ENCODE measurements around the gene EIF3M. TPM values are rescaled to one million over a fixed set of nuclear protein-coding genes. Genes with fewer than 3 reads are reported as not detected.

Gene EIF3M
- total RNA-seq, 2 donors from 2014 or later: 244 to 362 TPM

DNA sequence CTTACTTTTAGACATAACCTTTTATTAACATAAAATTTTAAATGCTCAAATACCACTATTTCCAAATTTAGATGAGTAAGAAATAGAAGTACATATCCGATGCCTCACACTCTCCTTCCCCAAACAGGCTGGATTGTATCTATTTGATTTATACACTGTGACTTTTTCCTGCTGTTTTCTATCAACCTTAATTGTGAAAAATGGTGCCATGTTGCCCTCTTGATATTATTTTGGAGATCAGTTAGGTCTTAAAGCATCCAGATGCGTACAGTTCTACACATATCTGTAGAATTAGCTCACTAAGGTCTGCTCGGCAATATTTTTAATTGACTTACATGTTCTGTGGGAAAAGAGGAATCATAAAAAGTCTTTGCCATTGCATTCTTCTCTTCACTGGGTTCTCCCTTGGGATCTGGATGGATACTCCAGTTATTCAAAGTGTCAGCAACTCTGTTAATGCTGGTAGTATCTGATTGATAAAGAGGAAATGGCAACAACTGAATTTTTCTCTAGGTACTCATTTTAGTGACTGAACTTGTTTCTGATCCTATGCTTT lies 27.2 kb downstream of the EIF3M start:
- Mint-ChIP-seq H3K27ac (no peak overlapping the region), H3K9me3 (peaks cover 7% of the 10 kb centered on the region), H3K27me3 (no peaks in the 10 kb centered on the region), H3K4me1 (ENCODE audit: low read depth in 2 of 2) (peaks cover 0 to 3% of the 10 kb centered on the region in 2 donors), H3K36me3 (peaks cover 17% of the 10 kb centered on the region), H3K4me3 (no peak overlapping the region)
- DNase-seq (ENCODE audit: low spot score) (no peak), ATAC-seq (no peak)

DNA sequence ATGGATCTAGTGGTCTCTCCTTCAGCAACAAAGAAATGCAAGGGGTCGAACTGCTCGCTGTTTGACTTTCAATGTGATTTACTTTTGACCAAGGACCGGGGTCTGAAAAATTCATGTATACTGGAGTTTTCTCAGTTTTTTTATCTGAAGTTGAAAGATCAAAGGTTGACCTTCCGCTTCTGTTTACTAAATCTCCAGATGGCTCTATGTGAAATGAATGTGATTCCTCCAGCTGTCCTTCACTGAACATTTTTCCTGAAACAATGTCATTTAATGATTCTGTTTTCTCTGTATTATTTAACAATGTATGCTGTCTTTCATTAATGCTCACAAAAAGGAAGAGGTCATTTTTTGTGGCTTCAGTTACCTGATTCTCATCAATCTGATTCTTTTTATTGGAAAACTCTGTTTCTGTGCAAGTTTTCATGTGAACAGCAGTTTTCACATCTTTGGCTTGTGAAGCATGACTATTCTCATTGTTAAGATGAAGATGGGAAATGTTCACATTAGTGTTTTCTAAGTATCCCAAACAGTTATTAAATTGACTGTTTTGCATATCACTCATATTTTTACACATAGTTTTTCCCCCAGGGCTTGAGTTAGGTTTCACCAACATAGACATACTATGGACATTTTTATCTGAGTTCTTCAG lies 30.0 kb downstream of the EIF3M start:
- Mint-ChIP-seq H3K27ac (no peak overlapping the region), H3K4me1 (ENCODE audit: low read depth in 2 of 2) (no peaks in the 10 kb centered on the region), H3K4me3 (no peak overlapping the region), H3K27me3 (no peaks in the 10 kb centered on the region), H3K9me3 (peaks cover 4% of the 10 kb centered on the region), H3K36me3 (peaks cover 6% of the 10 kb centered on the region)
- ATAC-seq (no peak), DNase-seq (ENCODE audit: low spot score) (no peak)

DNA sequence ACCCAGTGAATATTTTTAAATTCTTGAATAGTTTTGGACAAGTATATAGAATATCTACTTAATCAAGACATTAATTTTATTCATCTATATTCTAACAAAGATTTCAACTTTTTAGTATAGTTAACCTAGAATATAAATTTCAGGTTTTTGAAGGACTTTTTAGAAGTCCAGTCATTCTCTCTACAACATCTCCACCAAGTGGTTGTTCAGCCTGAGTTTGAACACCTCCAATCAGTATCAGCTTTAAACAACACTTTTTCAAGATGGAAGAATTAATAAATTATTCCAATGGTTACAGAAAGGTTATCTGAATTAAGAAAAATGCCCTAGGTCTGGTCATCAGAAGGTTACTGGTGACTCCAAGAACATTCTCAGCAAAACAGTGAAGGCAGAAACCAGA lies 31.8 kb downstream of the EIF3M start:
- H3K27ac Mint-ChIP-seq: no peak overlapping the region
- peaks cover 4% of the 10 kb centered on the region for H3K36me3 Mint-ChIP-seq
- H3K27me3 Mint-ChIP-seq: peaks cover 5 to 10% of the 10 kb centered on the region in 2 donors
- H3K4me3 Mint-ChIP-seq: no peak overlapping the region
- no peaks in the 10 kb centered on the region for H3K4me1 Mint-ChIP-seq (ENCODE audit: low read depth in 2 of 2)
- no peak for ATAC-seq
- peaks cover 2% of the 10 kb centered on the region for H3K9me3 Mint-ChIP-seq
- no peak for DNase-seq (ENCODE audit: low spot score)

DNA sequence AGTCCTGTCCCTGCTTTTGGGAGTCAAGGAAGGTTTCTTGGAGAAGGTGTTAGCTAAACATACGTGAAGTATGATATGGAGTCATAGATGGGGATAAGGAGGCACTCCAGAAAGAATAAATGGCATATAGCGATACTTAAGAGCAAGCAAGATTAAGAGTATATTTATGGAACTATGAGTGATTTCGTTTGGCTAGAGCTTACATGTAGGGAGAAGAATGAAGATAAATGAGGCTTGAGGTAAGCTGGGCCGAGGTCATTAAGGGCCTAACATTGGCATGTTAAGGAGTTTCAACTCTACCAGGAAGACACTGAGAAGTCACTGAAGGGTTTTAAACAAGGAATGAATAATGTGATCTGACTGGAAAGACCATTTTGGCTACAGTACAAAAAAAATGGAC lies 33.3 kb downstream of the EIF3M start:
- H3K27ac Mint-ChIP-seq: no peak overlapping the region
- H3K27me3 Mint-ChIP-seq: peaks cover 10 to 18% of the 10 kb centered on the region in 2 donors
- H3K4me1 Mint-ChIP-seq (ENCODE audit: low read depth in 2 of 2): no peaks in the 10 kb centered on the region
- peaks cover 4% of the 10 kb centered on the region for H3K36me3 Mint-ChIP-seq
- peaks cover 2% of the 10 kb centered on the region for H3K9me3 Mint-ChIP-seq
- no peak for DNase-seq (ENCODE audit: low spot score)
- no peak for ATAC-seq
- no peak overlapping the region for H3K4me3 Mint-ChIP-seq

DNA sequence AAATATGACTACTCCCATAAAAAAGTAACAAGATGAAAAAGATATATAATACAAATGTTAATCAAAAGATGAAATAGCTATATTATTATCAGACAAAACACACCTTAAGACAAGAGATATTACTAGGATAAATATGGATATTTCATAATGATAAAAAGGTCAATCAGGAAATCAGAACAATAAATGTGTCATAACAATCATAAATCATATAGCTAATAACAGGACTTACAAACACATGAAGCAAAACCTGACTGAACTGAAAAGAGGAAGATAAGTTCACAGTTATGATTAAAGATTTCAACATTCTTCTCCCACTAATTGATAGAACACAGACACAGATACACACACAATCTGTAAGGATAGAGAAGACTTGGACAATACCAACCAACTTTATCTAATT lies 47.2 kb downstream of the EIF3M start:
- Mint-ChIP-seq H3K4me1 (ENCODE audit: low read depth in 2 of 2) (no peaks in the 10 kb centered on the region), H3K36me3 (no peaks in the 10 kb centered on the region), H3K27ac (no peak overlapping the region), H3K4me3 (no peak overlapping the region), H3K27me3 (peaks cover 5 to 23% of the 10 kb centered on the region in 2 donors), H3K9me3 (peaks cover 3% of the 10 kb centered on the region)
- DNase-seq (ENCODE audit: low spot score): no peak
- ATAC-seq: no peak

DNA sequence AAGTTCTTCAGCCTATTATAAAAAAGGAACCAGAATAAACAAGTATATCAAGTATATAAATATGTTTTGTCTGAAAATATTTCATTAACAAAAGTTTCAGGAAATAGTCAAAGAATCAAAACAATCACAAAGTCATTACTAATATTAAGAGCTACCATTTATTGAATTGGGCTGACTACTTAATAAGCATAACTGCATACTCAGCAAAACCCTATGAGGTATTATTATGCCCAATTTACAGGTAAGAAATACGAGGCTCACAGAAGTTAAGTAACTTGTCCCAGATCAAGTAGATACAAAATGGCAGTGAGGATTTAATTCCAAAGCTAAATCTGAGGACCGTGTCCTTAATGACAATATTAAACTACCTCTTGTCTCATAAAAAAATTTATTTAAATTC lies 52.2 kb downstream of the EIF3M start:
- Mint-ChIP-seq H3K27ac (no peak overlapping the region), H3K4me1 (ENCODE audit: low read depth in 2 of 2) (no peaks in the 10 kb centered on the region), H3K9me3 (peaks cover 3% of the 10 kb centered on the region), H3K27me3 (peaks cover 10 to 26% of the 10 kb centered on the region in 2 donors), H3K4me3 (no peak overlapping the region), H3K36me3 (no peaks in the 10 kb centered on the region)
- DNase-seq (ENCODE audit: low spot score) (no peak), ATAC-seq (no peak)

GRCh38 chr11:32641361-32641760 lies 57.7 kb downstream of the EIF3M start:
- Mint-ChIP-seq H3K4me3 (no peak overlapping the region), H3K27ac (no peak overlapping the region), H3K27me3 (peaks cover 10 to 22% of the 10 kb centered on the region in 2 donors), H3K36me3 (no peaks in the 10 kb centered on the region), H3K4me1 (ENCODE audit: low read depth in 2 of 2) (no peaks in the 10 kb centered on the region), H3K9me3 (no peaks in the 10 kb centered on the region)
- DNase-seq (ENCODE audit: low spot score) (no peak), ATAC-seq (no peak)

DNA sequence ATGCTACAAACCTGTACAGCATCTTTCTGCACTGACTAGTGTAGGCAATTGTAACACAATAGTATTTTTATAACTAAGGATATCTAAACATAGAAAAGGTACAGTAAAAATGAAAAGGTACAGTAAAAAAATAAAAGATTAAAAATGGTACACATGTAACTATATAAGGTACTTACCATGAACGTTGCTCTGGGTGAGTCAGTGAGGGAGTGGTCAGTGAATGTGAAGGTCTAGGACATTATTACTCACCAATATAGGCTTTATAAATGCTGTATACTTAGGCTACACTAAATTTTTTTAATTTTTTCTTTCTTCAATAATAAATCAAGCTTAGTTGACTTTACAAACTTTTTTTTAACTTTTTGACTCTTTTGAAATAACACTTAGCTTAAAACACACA lies 59.9 kb downstream of the EIF3M start:
- no peak for ATAC-seq
- Mint-ChIP-seq H3K4me3 (no peak overlapping the region), H3K36me3 (no peaks in the 10 kb centered on the region), H3K27ac (no peak overlapping the region), H3K9me3 (no peaks in the 10 kb centered on the region), H3K4me1 (ENCODE audit: low read depth in 2 of 2) (no peaks in the 10 kb centered on the region), H3K27me3 (peaks cover 2 to 11% of the 10 kb centered on the region in 2 donors)
- no peak for DNase-seq (ENCODE audit: low spot score)

Other genes with a start within 250 kb of the EIF3M start
- gene WT1, start 148.3 kb upstream of the EIF3M start, total RNA-seq: not detected
- under 1 TPM in 1 of 2 donors, not detected in 1; 0.10 TPM for gene CCDC73, start 210.8 kb downstream of the EIF3M start, total RNA-seq
- gene PRRG4, start 246.1 kb downstream of the EIF3M start, total RNA-seq: 1 to 10 TPM in 1 of 2 donors, under 1 TPM in 1; 0.67 to 1.8 TPM